HG03196 (cell line): ENCODE measurements around the gene AGBL4.

Experiments
- ATAC-seq: cut with Tn5 transposase; IDR thresholded peaks from one replicate; pipeline ENCODE4 v1.9.1; 2021; ENCODE audit not compliant: unreplicated experiment

The AGBL4 gene

GRCh38 chr1:48916130-48917069, 1107.4 kb downstream of the AGBL4 start:
- no peak for ATAC-seq

GRCh38 chr1:48908606-48909005, 1115.1 kb downstream of the AGBL4 start:
- ATAC-seq = no peak

- ATAC-seq = no peak
Observed at GRCh38 chr1:48906729-48907128, 1117.0 kb downstream of the AGBL4 start.

- no peak for ATAC-seq
Observed at GRCh38 chr1:48906164-48906563, 1117.6 kb downstream of the AGBL4 start.

GRCh38 chr1:48903291-48903690, 1120.5 kb downstream of the AGBL4 start:
- no peak for ATAC-seq

- ATAC-seq = no peak
Observed at GRCh38 chr1:48898894-48899293, 1124.9 kb downstream of the AGBL4 start.

- ATAC-seq = no peak
Observed at GRCh38 chr1:48889615-48890014, 1134.1 kb downstream of the AGBL4 start.

- ATAC-seq = no peak
Observed at GRCh38 chr1:48889082-48889481, 1134.7 kb downstream of the AGBL4 start.

GRCh38 chr1:48887796-48888195, 1136.0 kb downstream of the AGBL4 start:
- no peak for ATAC-seq

- no peak for ATAC-seq
Observed at GRCh38 chr1:48882020-48882419, 1141.7 kb downstream of the AGBL4 start.

- ATAC-seq = no peak
Observed at GRCh38 chr1:48878191-48878940, 1145.4 kb downstream of the AGBL4 start.

GRCh38 chr1:48876330-48876785, 1147.4 kb downstream of the AGBL4 start:
- no peak for ATAC-seq

GRCh38 chr1:48875552-48876329, 1148.0 kb downstream of the AGBL4 start:
- ATAC-seq = no peak

GRCh38 chr1:48873944-48874343, 1149.8 kb downstream of the AGBL4 start:
- no peak for ATAC-seq

GRCh38 chr1:48870596-48870995, 1153.2 kb downstream of the AGBL4 start:
- ATAC-seq = no peak

- ATAC-seq = no peak
Observed at GRCh38 chr1:48869116-48869893, 1154.4 kb downstream of the AGBL4 start.

- no peak for ATAC-seq
Observed at GRCh38 chr1:48864913-48865312, 1158.8 kb downstream of the AGBL4 start.

- ATAC-seq = no peak
Observed at GRCh38 chr1:48859456-48859855, 1164.3 kb downstream of the AGBL4 start.

- no peak for ATAC-seq
Observed at GRCh38 chr1:48858200-48858920, 1165.4 kb downstream of the AGBL4 start.

GRCh38 chr1:48853006-48853405, 1170.7 kb downstream of the AGBL4 start:
- no peak for ATAC-seq
